ENCODE measurements around the gene FEN1. TPM values are rescaled to one million over a fixed set of nuclear protein-coding genes. Genes with fewer than 3 reads are reported as not detected.

The FEN1 gene
- total RNA-seq, 1 donor from 2014 or later: 31.3 TPM

GRCh38 chr11:61762223-61762615, 30.5 kb upstream of the FEN1 start:
- TF ChIP-seq CTCF (IDR thresholded peaks at IDR 0.05; ENCODE audit: insufficient read depth, low read length, poor library complexity, severe bottlenecking): no peak
- Histone ChIP-seq H3K27me3 (ENCODE audit: control insufficient read depth, insufficient read depth, low read length) (no peaks in the 10 kb centered on the region), H3K36me3 (ENCODE audit: control insufficient read depth, insufficient read depth, low read length) (no peaks in the 10 kb centered on the region), H3K4me3 (ENCODE audit: low read depth, low read length) (no peak overlapping the region)
- DNase-seq (ENCODE audit: low read depth): no peak

GRCh38 chr11:61762798-61763197, 29.9 kb upstream of the FEN1 start:
- Histone ChIP-seq H3K36me3 (ENCODE audit: control insufficient read depth, insufficient read depth, low read length) (no peaks in the 10 kb centered on the region), H3K27me3 (ENCODE audit: control insufficient read depth, insufficient read depth, low read length) (no peaks in the 10 kb centered on the region), H3K4me3 (ENCODE audit: low read depth, low read length) (no peak overlapping the region)
- no peak for DNase-seq (ENCODE audit: low read depth)
- no peak for TF ChIP-seq CTCF (IDR thresholded peaks at IDR 0.05; ENCODE audit: insufficient read depth, low read length, poor library complexity, severe bottlenecking)

- DNase-seq (ENCODE audit: low read depth): no peak
- no peaks in the 10 kb centered on the region for H3K27me3 ChIP-seq (ENCODE audit: control insufficient read depth, insufficient read depth, low read length)
- no peak for TF ChIP-seq CTCF (IDR thresholded peaks at IDR 0.05; ENCODE audit: insufficient read depth, low read length, poor library complexity, severe bottlenecking)
- H3K36me3 ChIP-seq (ENCODE audit: control insufficient read depth, insufficient read depth, low read length): no peaks in the 10 kb centered on the region
- H3K4me3 ChIP-seq (ENCODE audit: low read depth, low read length): no peak overlapping the region
Measured at GRCh38 chr11:61763930-61764605, 28.6 kb upstream of the FEN1 start.

- no peaks in the 10 kb centered on the region for H3K27me3 ChIP-seq (ENCODE audit: control insufficient read depth, insufficient read depth, low read length)
- H3K36me3 ChIP-seq (ENCODE audit: control insufficient read depth, insufficient read depth, low read length): no peaks in the 10 kb centered on the region
- H3K4me3 ChIP-seq (ENCODE audit: low read depth, low read length): no peak overlapping the region
- TF ChIP-seq CTCF (IDR thresholded peaks at IDR 0.05; ENCODE audit: insufficient read depth, low read length, poor library complexity, severe bottlenecking): no peak
- DNase-seq (ENCODE audit: low read depth): no peak
Measured at GRCh38 chr11:61764606-61765260, 28.0 kb upstream of the FEN1 start.

DNA sequence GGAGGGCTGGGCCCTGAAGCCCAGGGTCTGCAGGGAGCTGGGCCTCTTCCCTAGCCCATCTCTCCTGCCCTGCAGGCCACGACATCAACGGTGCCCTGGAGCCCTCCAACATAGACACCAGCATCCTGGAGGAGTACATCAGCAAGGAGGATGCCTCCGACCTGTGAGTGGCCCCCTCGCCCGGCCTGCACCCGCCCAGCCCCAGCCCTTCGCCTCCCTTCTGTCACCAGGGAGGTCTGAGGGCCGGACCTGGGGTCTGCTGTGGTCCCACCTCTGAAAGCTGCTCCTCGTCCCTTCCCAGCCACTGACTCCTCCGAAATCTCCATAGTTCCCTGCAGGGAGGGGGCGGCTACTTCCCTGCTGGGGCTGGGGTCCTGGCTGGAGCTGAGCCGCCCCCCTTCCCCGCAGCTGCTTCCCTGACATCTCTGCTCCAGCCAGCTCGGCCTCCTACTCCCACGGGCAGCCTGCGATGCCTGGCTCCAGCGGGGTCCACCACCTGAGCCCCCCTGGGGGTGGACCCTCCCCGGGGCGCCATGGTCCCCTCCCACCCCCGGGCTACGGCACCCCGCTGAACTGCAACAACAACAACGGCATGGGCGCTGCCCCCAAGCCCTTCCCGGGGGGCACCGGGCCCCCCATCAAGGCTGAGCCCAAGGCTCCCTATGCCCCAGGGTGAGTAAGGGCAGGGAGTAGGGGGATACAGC, 27.0 kb upstream of the FEN1 start:
- Histone ChIP-seq H3K4me3 (ENCODE audit: low read depth, low read length) (no peak overlapping the region), H3K36me3 (ENCODE audit: control insufficient read depth, insufficient read depth, low read length) (no peaks in the 10 kb centered on the region), H3K27me3 (ENCODE audit: control insufficient read depth, insufficient read depth, low read length) (no peaks in the 10 kb centered on the region)
- TF ChIP-seq CTCF (IDR thresholded peaks at IDR 0.05; ENCODE audit: insufficient read depth, low read length, poor library complexity, severe bottlenecking): no peak
- no peak for DNase-seq (ENCODE audit: low read depth)
